ENCODE data around the gene PLA2G15. TPM values are rescaled to one million over a fixed set of nuclear protein-coding genes. Genes with fewer than 3 reads are reported as not detected.
A peak's percentile ranks its signal among the peaks of the same experiment; 100 is the strongest.

The PLA2G15 gene
- total and polyA plus RNA-seq, 2 experiments from 2014 or later, result 24.2 to 31.7 TPM

GRCh38 chr16:68244481-68244902 is 681 bp upstream of the PLA2G15 start:
- H3K27me3 ChIP-seq, result no peaks in the 10 kb centered on the region
- H3K36me3 ChIP-seq (replicated peaks; ENCODE audit: insufficient read depth, low read depth), result no peaks in the 10 kb centered on the region
- H3K4me1 ChIP-seq (ENCODE audit: insufficient read depth), result peaks cover 7% of the 10 kb centered on the region
- peak overlapping the region; percentile 96 for H3K4me3 ChIP-seq
- no peaks in the 10 kb centered on the region for H3K9me2 ChIP-seq (replicated peaks; ENCODE audit: insufficient read depth)
- peak overlapping the region; percentile 92 for H3K4me2 ChIP-seq
- no peaks in the 10 kb centered on the region for H4K20me1 ChIP-seq (ENCODE audit: insufficient read depth, poor library complexity, severe bottlenecking)
- DNase-seq (ENCODE audit: low spot score), result no peak
- H3K27ac ChIP-seq, result no peak overlapping the region
- peaks cover 9% of the 10 kb centered on the region for H3K79me2 ChIP-seq
- no peak for TF ChIP-seq CTCF (IDR thresholded peaks at IDR 0.05; ENCODE audit: poor library complexity)
- no peak for TF ChIP-seq EZH2 (IDR thresholded peaks at IDR 0.05; ENCODE audit: borderline replicate concordance)
- TF ChIP-seq EZH2phosphoT487 (IDR thresholded peaks at IDR 0.05; ENCODE audit: low read depth, severe bottlenecking, unreplicated experiment), result no peak
- 19% methylated on average over 19 of the region's 20 CpGs for WGBS (ENCODE audit: low lambda C conversion rate, missing lambda C conversion rate)
- H2AFZ ChIP-seq, result peak overlapping the region; percentile 81
- H3K9me3 ChIP-seq (ENCODE audit: low read depth), result no peaks in the 10 kb centered on the region

- WGBS (ENCODE audit: low lambda C conversion rate, missing lambda C conversion rate), result 91% methylated on average over 7 of the region's 7 CpGs
- Histone ChIP-seq H3K36me3 (replicated peaks; ENCODE audit: insufficient read depth, low read depth) (no peaks in the 10 kb centered on the region), H3K4me2 (peak overlapping the region; percentile 90), H3K4me3 (no peak overlapping the region), H3K27me3 (no peaks in the 10 kb centered on the region), H3K79me2 (peaks cover 9% of the 10 kb centered on the region), H3K9me2 (replicated peaks; ENCODE audit: insufficient read depth) (no peaks in the 10 kb centered on the region), H3K9me3 (ENCODE audit: low read depth) (no peaks in the 10 kb centered on the region), H3K27ac (no peak overlapping the region), H4K20me1 (ENCODE audit: insufficient read depth, poor library complexity, severe bottlenecking) (no peaks in the 10 kb centered on the region), H2AFZ (no peak overlapping the region), H3K4me1 (ENCODE audit: insufficient read depth) (peaks cover 7% of the 10 kb centered on the region)
- no peak for DNase-seq (ENCODE audit: low spot score)
- TF ChIP-seq EZH2 (IDR thresholded peaks at IDR 0.05; ENCODE audit: borderline replicate concordance), result no peak
- no peak for TF ChIP-seq EZH2phosphoT487 (IDR thresholded peaks at IDR 0.05; ENCODE audit: low read depth, severe bottlenecking, unreplicated experiment)
- no peak for TF ChIP-seq CTCF (IDR thresholded peaks at IDR 0.05; ENCODE audit: poor library complexity)
Measured at GRCh38 chr16:68246121-68246520, 948 bp downstream of the PLA2G15 start.

- no peaks in the 10 kb centered on the region for H3K9me2 ChIP-seq (replicated peaks; ENCODE audit: insufficient read depth)
- TF ChIP-seq EZH2 (IDR thresholded peaks at IDR 0.05; ENCODE audit: borderline replicate concordance) (no peak), EZH2phosphoT487 (IDR thresholded peaks at IDR 0.05; ENCODE audit: low read depth, severe bottlenecking, unreplicated experiment) (no peak), CTCF (IDR thresholded peaks at IDR 0.05; ENCODE audit: poor library complexity) (no peak)
- WGBS (ENCODE audit: low lambda C conversion rate, missing lambda C conversion rate), result 94% methylated on average over 5 of the region's 5 CpGs
- H3K4me1 ChIP-seq (ENCODE audit: insufficient read depth), result peaks cover 7% of the 10 kb centered on the region
- H3K4me2 ChIP-seq, result no peak overlapping the region
- no peaks in the 10 kb centered on the region for H3K9me3 ChIP-seq (ENCODE audit: low read depth)
- H2AFZ ChIP-seq, result no peak overlapping the region
- H3K79me2 ChIP-seq, result peaks cover 9% of the 10 kb centered on the region
- H3K36me3 ChIP-seq (replicated peaks; ENCODE audit: insufficient read depth, low read depth), result no peaks in the 10 kb centered on the region
- no peak for DNase-seq (ENCODE audit: low spot score)
- no peaks in the 10 kb centered on the region for H4K20me1 ChIP-seq (ENCODE audit: insufficient read depth, poor library complexity, severe bottlenecking)
- no peak overlapping the region for H3K27ac ChIP-seq
- H3K4me3 ChIP-seq, result no peak overlapping the region
- H3K27me3 ChIP-seq, result no peaks in the 10 kb centered on the region
Measured at GRCh38 chr16:68246666-68247065, 1.5 kb downstream of the PLA2G15 start.

GRCh38 chr16:68247400-68247799 is 2.2 kb downstream of the PLA2G15 start:
- Histone ChIP-seq H3K79me2 (peaks cover 9% of the 10 kb centered on the region), H3K4me3 (no peak overlapping the region), H4K20me1 (ENCODE audit: insufficient read depth, poor library complexity, severe bottlenecking) (no peaks in the 10 kb centered on the region), H3K4me1 (ENCODE audit: insufficient read depth) (peaks cover 7% of the 10 kb centered on the region), H3K27me3 (no peaks in the 10 kb centered on the region), H3K27ac (no peak overlapping the region), H3K9me3 (ENCODE audit: low read depth) (no peaks in the 10 kb centered on the region), H2AFZ (no peak overlapping the region), H3K4me2 (no peak overlapping the region), H3K9me2 (replicated peaks; ENCODE audit: insufficient read depth) (no peaks in the 10 kb centered on the region), H3K36me3 (replicated peaks; ENCODE audit: insufficient read depth, low read depth) (no peaks in the 10 kb centered on the region)
- no peak for TF ChIP-seq EZH2 (IDR thresholded peaks at IDR 0.05; ENCODE audit: borderline replicate concordance)
- TF ChIP-seq EZH2phosphoT487 (IDR thresholded peaks at IDR 0.05; ENCODE audit: low read depth, severe bottlenecking, unreplicated experiment), result no peak
- no peak for TF ChIP-seq CTCF (IDR thresholded peaks at IDR 0.05; ENCODE audit: poor library complexity)
- WGBS (ENCODE audit: low lambda C conversion rate, missing lambda C conversion rate), result 98% methylated on average over 4 of the region's 4 CpGs
- no peak for DNase-seq (ENCODE audit: low spot score)

Data from hepatocyte (in vitro differentiated cells).